Smooth muscle cell of the coronary artery (primary cell): Measurements from ENCODE around the gene MCOLN3. TPM values are rescaled to one million over a fixed set of nuclear protein-coding genes. Genes with fewer than 3 reads are reported as not detected.

ENCODE experiments used
- total RNA-seq: library from RNA; depleted of rRNA; stranded (reverse); fragments of >200 nt; gene quantifications from 2 replicates; pipeline ENCODE4 v1.2.3, GENCODE V29; 2014; ENCODE audit warnings: low replicate concordance

The MCOLN3 gene
- under 0.01 and 0.59 TPM in 2 replicates for total RNA-seq

GRCh38 chr1:85048296-85049064 lies at the start of gene MCOLN3:
TSS of gene MCOLN3 (minus strand) at chr1:85048500. CDS start at chr1:85045360, 3,140 bp downstream.

GRCh38 chr1:84996846-84997666 lies 51.2 kb downstream of the MCOLN3 start, which contains the start of gene MCOLN2:
TSS of gene MCOLN2 (minus strand) at chr1:84997113. CDS start at chr1:84996872, 241 bp downstream.

Other genes with a start within 250 kb of the MCOLN3 start
- 0.45 and 10.2 TPM in 2 replicates for gene LPAR3, start 155.3 kb downstream of the MCOLN3 start, total RNA-seq
- under 0.01 and 0.59 TPM in 2 replicates for gene MCOLN2, start 51.4 kb downstream of the MCOLN3 start, total RNA-seq
- gene SYDE2, start 152.5 kb upstream of the MCOLN3 start, total RNA-seq, result 1.2 and 3.3 TPM in 2 replicates
- 10.6 and 16.5 TPM in 2 replicates for gene C1orf52, start 211.2 kb upstream of the MCOLN3 start, total RNA-seq
- 8.0 and 16.7 TPM in 2 replicates for gene BCL10, start 228.1 kb upstream of the MCOLN3 start, total RNA-seq